MG63 (cell line): ENCODE results near the gene ATRIP. TPM values are rescaled to one million over a fixed set of nuclear protein-coding genes. Genes with fewer than 3 reads are reported as not detected.

Experiments used
- DNase-seq: peaks from one replicate; pipeline ENCODE4 v3.0.0-alpha.2; 2020
- H3K27me3 ChIP-seq: fragments of 250-450 bp; sonication (Bioruptor Pico); 2 replicates; pipeline ENCODE4 v1.5.1; 2020; ENCODE audit warnings: mild to moderate bottlenecking, moderate library complexity
- H3K36me3 ChIP-seq: fragments of 250-450 bp; sonication (Bioruptor Pico); 2 replicates; pipeline ENCODE4 v1.5.1; 2020; ENCODE audit warnings: mild to moderate bottlenecking, moderate library complexity
- H3K4me3 ChIP-seq: fragments of 250-450 bp; sonication (Bioruptor Pico); 2 replicates; pipeline ENCODE4 v1.5.1; 2020; ENCODE audit warnings: mild to moderate bottlenecking, moderate library complexity
- H3K9me3 ChIP-seq: fragments of 250-450 bp; sonication (Bioruptor Pico); 2 replicates; pipeline ENCODE4 v1.5.1; 2020; ENCODE audit warnings: mild to moderate bottlenecking, moderate library complexity
- total RNA-seq: library from RNA; depleted of rRNA; stranded (reverse); fragments of >200 nt; shearing (Covaris generic); gene quantifications from 2 replicates; pipeline ENCODE4 v1.2.3, GENCODE V29; 2014; ENCODE audit warnings: low replicate concordance; rRNA removed

The ATRIP gene
- total RNA-seq, 1 experiment from 2014 or later, result 6.8 TPM

GRCh38 chr3:48493203-48493501 lies 46.6 kb downstream of the ATRIP start:
- peak; percentile 22 for DNase-seq
- Histone ChIP-seq H3K4me3 (no peak overlapping the region), H3K9me3 (no peaks in the 10 kb centered on the region), H3K36me3 (peaks cover 2% of the 10 kb centered on the region; the same call in 1 of the 2 replicates), H3K27me3 (no peaks in the 10 kb centered on the region)

- Histone ChIP-seq H3K4me3 (no peak overlapping the region), H3K36me3 (peaks cover 3% of the 10 kb centered on the region; the same call in 1 of the 2 replicates), H3K9me3 (no peaks in the 10 kb centered on the region), H3K27me3 (no peaks in the 10 kb centered on the region)
- DNase-seq, result no peak
These were observed 54.1 kb downstream of the ATRIP start for GRCh38 chr3:48500656-48501055.

- Histone ChIP-seq H3K4me3 (no peak overlapping the region), H3K9me3 (no peaks in the 10 kb centered on the region), H3K27me3 (no peaks in the 10 kb centered on the region), H3K36me3 (peaks cover 3% of the 10 kb centered on the region; the same call in 1 of the 2 replicates)
- no peak for DNase-seq
These were observed 54.7 kb downstream of the ATRIP start for GRCh38 chr3:48501196-48501595.

- no peak for DNase-seq
- Histone ChIP-seq H3K27me3 (no peaks in the 10 kb centered on the region), H3K9me3 (no peaks in the 10 kb centered on the region), H3K36me3 (peaks cover 3% of the 10 kb centered on the region; the same call in 1 of the 2 replicates), H3K4me3 (no peak overlapping the region)
These were observed 55.6 kb downstream of the ATRIP start for GRCh38 chr3:48502121-48502520.

GRCh38 chr3:48502728-48503168 lies 56.2 kb downstream of the ATRIP start:
- no peaks in the 10 kb centered on the region for H3K27me3 ChIP-seq
- DNase-seq, result peak; percentile 14
- peaks cover 3% of the 10 kb centered on the region; the same call in 1 of the 2 replicates for H3K36me3 ChIP-seq
- peak overlapping the region; percentile 57; the same call in 1 of the 2 replicates for H3K4me3 ChIP-seq
- H3K9me3 ChIP-seq, result no peaks in the 10 kb centered on the region

- Histone ChIP-seq H3K36me3 (no peaks in the 10 kb centered on the region), H3K27me3 (no peaks in the 10 kb centered on the region), H3K9me3 (no peaks in the 10 kb centered on the region), H3K4me3 (peak overlapping the region; percentile 57)
- peak; percentile 69 for DNase-seq
These were observed 57.0 kb downstream of the ATRIP start for GRCh38 chr3:48503401-48504050.

GRCh38 chr3:48504051-48504946 lies 57.8 kb downstream of the ATRIP start, which contains the start of gene SHISA5:
SHISA5 (minus strand) TSS chr3:48504174; CDS start chr3:48504094, 80 bp downstream.
- peak; percentile 90 for DNase-seq

GRCh38 chr3:48505146-48505545 lies 58.6 kb downstream of the ATRIP start:
- Histone ChIP-seq H3K36me3 (no peaks in the 10 kb centered on the region), H3K27me3 (no peaks in the 10 kb centered on the region), H3K9me3 (no peaks in the 10 kb centered on the region), H3K4me3 (no peak overlapping the region)
- no peak for DNase-seq

More at GRCh38 chr3:48504051-48504946, 57.8 kb downstream of the ATRIP start, which contains the start of gene SHISA5:
- peak within 1 kb of the TSS; percentile 57 for H3K4me3 ChIP-seq
- no peaks in the 10 kb centered on the region for H3K36me3 ChIP-seq
- no peaks in the 10 kb centered on the region for H3K9me3 ChIP-seq
- H3K27me3 ChIP-seq, result no peaks in the 10 kb centered on the region

GRCh38 chr3:48505968-48506504 lies 59.5 kb downstream of the ATRIP start:
- Histone ChIP-seq H3K27me3 (no peaks in the 10 kb centered on the region), H3K36me3 (no peaks in the 10 kb centered on the region), H3K4me3 (no peak overlapping the region), H3K9me3 (no peaks in the 10 kb centered on the region)
- no peak for DNase-seq

- peak; percentile 67 for DNase-seq
- Histone ChIP-seq H3K9me3 (no peaks in the 10 kb centered on the region), H3K36me3 (no peaks in the 10 kb centered on the region), H3K27me3 (no peaks in the 10 kb centered on the region), H3K4me3 (no peak overlapping the region)
These were observed 60.9 kb downstream of the ATRIP start for GRCh38 chr3:48507256-48508061.

GRCh38 chr3:48511551-48511950 lies 65.0 kb downstream of the ATRIP start:
- H3K27me3 ChIP-seq, result no peaks in the 10 kb centered on the region
- H3K9me3 ChIP-seq, result no peaks in the 10 kb centered on the region
- DNase-seq, result no peak
- H3K36me3 ChIP-seq, result no peaks in the 10 kb centered on the region
- H3K4me3 ChIP-seq, result no peak overlapping the region

GRCh38 chr3:48514431-48515227 lies 68.1 kb downstream of the ATRIP start:
- no peak for DNase-seq
- Histone ChIP-seq H3K36me3 (no peaks in the 10 kb centered on the region), H3K27me3 (no peaks in the 10 kb centered on the region), H3K4me3 (no peak overlapping the region), H3K9me3 (no peaks in the 10 kb centered on the region)

Other genes with a start within 250 kb of the ATRIP start
- gene CAMP, start 223.2 kb upstream of the ATRIP start, total RNA-seq, result not detected in 2 replicates
- 3.0 and 4.5 TPM in 2 replicates for gene ZNF589, start 205.6 kb upstream of the ATRIP start, total RNA-seq
- gene NME6, start 145.4 kb upstream of the ATRIP start, total RNA-seq, result 14.9 and 42.4 TPM in 2 replicates
- not detected in 2 replicates for gene SPINK8, start 113.1 kb upstream of the ATRIP start, total RNA-seq
- not detected in 2 replicates for gene FBXW12, start 74.5 kb upstream of the ATRIP start, total RNA-seq
- 1.6 and 7.0 TPM in 2 replicates for gene PLXNB1, start 16.7 kb upstream of the ATRIP start, total RNA-seq
- gene CCDC51, start 6.6 kb upstream of the ATRIP start, total RNA-seq, result 26.9 and 28.6 TPM in 2 replicates
- gene TMA7, start 6.5 kb upstream of the ATRIP start, total RNA-seq, result 316 and 348 TPM in 2 replicates
- gene SHISA5, start 57.4 kb downstream of the ATRIP start, total RNA-seq, result 94.4 and 113 TPM in 2 replicates
- gene PFKFB4, start 110.1 kb downstream of the ATRIP start, total RNA-seq, result 0.84 and 3.2 TPM in 2 replicates
- 1.1 TPM in 1 of 2 replicates, not detected in the other for gene UCN2, start 117.0 kb downstream of the ATRIP start, total RNA-seq
- 1.3 and 12.2 TPM in 2 replicates for gene COL7A1, start 148.6 kb downstream of the ATRIP start, total RNA-seq
- 199 and 243 TPM in 2 replicates for gene UQCRC1, start 162.9 kb downstream of the ATRIP start, total RNA-seq
- gene TMEM89, start 175.0 kb downstream of the ATRIP start, total RNA-seq, result not detected in 2 replicates
- 4.4 and 9.7 TPM in 2 replicates for gene SLC26A6, start 188.7 kb downstream of the ATRIP start, total RNA-seq
- 0.05 and 0.16 TPM in 2 replicates for gene CELSR3, start 216.1 kb downstream of the ATRIP start, total RNA-seq
- 2.0 and 4.8 TPM in 2 replicates for gene NCKIPSD, start 239.2 kb downstream of the ATRIP start, total RNA-seq